ENCODE data around the gene MAPK8.

MAPK8 gene

DNA sequence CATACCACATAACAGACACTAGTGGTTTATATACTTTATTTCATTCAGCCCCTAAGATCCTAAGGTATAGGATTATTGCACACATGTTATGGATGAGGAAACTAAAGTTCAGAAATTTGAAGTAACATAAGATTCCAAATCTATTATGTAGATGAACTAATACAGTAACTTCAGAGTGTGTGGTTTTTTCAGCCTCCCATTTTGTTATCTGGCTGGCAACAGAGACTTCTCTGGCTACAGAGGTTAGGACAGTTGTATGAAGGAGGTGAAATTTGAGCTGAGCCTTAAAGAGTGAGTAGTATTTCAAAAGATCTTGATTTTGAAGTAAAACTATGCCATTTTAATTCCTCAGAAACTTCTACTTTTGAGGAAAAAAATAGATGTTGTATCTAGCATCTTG is 125.4 kb downstream of the MAPK8 start:
- no peak for DNase-seq
- intact Hi-C loops (cut with DNase I), result no loop called here

- intact Hi-C loops (cut with DNase I), result no loop called here
- peak in 1 of 42 donors; percentile 31 for DNase-seq
Observed at GRCh38 chr10:48437546-48437945, 131.1 kb downstream of the MAPK8 start.

DNA sequence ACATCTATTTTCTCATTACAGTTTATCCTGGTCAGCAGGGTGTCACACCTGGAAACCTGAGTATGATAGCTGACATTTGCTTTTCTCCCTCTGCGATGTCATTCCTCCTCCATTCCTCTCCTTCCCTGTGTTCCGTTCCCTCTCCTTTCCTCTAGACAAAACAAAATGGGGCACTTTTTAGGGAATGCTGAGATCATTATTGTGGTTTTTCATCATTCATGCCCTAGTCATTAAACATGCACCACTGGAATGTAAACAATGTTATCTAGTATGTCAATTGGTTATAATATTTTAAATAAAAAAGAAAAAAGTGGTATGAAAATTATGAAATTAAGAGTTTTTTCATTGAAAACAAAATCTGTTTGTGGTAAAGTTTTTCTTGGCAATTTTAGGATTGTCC is 132.6 kb downstream of the MAPK8 start:
- no peak for DNase-seq
- intact Hi-C loops (cut with DNase I), result no loop called here

GRCh38 chr10:48439581-48440041 is 133.1 kb downstream of the MAPK8 start:
- intact Hi-C loops (cut with DNase I), result no loop called here
- no peak for DNase-seq

DNA sequence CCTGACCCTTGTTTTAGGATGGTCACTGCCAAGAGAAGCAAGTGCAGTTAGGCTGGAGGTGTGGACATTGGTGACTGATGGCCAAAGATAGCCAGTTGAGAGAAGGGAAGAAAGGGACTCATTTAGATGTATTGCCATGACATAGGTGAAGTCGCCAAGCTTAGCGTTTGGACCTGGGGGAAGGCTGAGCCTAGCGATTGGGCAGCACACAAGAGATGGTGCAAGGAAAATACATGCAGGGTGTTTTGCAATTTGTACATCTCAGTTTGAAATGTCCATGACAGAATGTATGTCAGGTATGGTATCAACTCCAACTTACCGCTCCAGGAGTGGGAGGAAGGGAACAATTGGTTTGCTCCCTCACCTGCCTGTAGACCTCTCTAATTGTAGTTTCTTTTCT is 134.3 kb downstream of the MAPK8 start:
- intact Hi-C loops (cut with DNase I), result no loop called here
- DNase-seq, result no peak

- DNase-seq, result peak in 5 of 42 donors; percentile 7 to 40 (median 12)
Observed at GRCh38 chr10:48442090-48442808, 135.8 kb downstream of the MAPK8 start.

GRCh38 chr10:48442809-48443177 is 136.3 kb downstream of the MAPK8 start:
- DNase-seq, result peak in 2 of 42 donors; percentile 9 to 11

More at GRCh38 chr10:48442090-48442808, 135.8 kb downstream of the MAPK8 start:
- intact Hi-C loops (cut with DNase I), result no loop called here

DNA sequence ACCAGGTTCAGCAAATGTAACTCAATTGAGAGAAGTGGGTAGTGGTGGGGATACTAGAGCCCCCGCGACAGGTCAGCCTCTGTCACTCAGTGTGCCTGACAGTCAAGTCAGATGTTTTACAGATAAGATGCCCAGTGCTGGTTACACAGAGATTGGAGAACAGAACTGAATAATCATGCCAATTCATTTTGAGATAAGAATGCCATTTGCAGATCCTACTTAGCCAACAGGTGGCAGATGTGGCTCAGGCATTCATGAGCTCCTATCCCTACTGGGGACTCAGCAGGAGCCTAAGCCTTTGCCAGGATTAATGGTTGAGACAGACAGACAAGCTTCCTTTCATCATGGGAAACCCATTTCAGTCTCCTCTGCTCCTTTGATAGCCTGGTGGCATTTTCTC is 137.8 kb downstream of the MAPK8 start:
- DNase-seq, result peak in 3 of 42 donors; percentile 13 to 39 (median 15)

More at GRCh38 chr10:48442809-48443177, 136.3 kb downstream of the MAPK8 start:
- intact Hi-C loops (cut with DNase I), result no loop called here

DNA sequence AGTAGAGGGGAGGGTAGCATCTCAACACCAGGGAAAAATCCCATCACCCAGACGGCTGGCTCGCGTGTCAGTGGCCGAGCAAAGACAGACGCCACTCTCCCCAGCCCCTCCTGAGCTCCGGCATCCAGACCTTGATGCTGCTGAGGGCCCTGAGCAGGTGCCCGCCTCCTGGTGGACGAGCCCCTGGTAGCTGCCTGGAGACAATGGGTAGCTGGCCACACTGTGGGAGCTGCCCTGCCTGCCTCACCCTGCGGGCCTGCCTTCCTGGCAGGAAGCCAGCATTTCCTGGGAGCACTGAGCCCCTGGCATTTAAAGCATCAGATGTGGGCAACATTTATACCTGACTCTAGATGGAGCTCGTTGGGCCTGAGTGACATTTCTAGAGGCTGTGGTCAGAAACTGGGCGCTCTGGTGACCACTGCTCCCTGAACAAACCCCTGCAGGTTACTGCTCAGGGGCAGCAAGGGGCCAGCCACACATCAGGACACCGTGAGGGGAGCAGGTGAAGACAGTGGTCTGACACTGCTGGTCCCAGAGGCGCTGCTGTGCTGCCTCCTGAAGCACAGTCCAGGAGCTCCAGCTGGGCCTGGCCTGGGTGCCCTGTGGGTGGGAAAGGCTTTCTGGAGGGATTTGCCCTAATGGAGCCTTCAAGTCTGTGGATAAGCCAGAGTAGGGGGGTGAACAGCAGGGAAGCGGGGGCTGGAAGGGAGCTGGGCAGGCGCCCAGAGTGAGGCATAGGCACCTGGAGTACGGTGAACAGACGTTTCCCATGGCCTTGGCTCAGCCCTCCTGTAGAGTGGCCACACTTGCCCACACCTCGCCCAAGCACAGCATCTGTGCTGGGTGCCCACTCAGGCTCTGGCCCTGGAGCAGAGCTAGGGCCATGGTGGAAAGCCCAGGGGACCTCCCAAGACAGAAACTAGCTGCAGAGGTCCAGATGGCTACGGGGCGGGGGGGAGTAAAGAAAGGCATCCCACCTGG is 138.7 kb downstream of the MAPK8 start:
- peak in 8 of 42 donors; percentile 11 to 45 (median 22) for DNase-seq
- intact Hi-C loops (cut with DNase I), result no loop called here

More for the DNA sequence above, 137.8 kb downstream of the MAPK8 start:
- intact Hi-C loops (cut with DNase I), result no loop called here

DNA sequence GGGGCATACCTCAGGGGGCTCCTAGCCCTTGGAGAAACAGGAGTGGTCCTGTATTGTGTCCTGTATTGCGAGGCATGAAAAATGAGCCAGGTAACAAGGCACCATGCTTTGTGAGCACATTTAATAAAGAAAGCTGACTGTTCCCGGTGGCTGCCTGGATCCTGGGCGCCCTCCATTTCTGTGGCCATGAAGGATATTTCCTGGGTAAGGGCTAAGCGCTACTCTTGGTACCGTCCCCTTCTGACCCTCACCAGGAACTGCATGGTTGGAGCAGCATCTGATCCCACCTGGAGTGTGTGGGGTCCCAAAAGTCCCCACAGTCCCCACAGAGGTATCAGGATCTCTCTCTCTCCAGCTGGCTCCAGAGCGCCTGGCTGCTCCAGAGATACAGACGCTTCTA is 139.5 kb downstream of the MAPK8 start:
- intact Hi-C loops (cut with DNase I), result no loop called here
- peak in 2 of 42 donors; percentile 14 to 31 for DNase-seq

DNA sequence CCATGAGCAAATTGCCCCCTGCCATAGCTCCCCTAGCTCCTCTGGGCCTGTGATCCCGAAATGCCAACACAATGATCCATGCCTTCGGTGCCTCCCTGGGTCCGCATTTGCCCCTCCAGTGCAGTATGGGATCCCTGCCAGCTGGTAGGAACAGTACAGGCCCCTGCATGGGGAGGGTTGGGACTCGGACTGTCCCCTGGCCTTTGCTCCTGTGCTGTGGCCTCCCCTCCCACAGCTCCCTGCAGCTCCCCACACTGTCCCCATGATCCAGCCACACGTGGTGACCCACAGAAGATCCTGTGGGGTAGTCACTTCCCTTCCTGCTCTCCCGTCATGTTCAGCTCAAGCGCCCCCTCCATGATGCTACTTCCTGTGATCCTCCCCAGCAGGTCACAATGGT is 140.3 kb downstream of the MAPK8 start:
- intact Hi-C loops (cut with DNase I), result no loop called here
- peak in 4 of 42 donors; percentile 8 to 34 (median 10) for DNase-seq

- intact Hi-C loops (cut with DNase I), result no loop called here
Observed at GRCh38 chr10:48447356-48448215, 141.1 kb downstream of the MAPK8 start.

DNA sequence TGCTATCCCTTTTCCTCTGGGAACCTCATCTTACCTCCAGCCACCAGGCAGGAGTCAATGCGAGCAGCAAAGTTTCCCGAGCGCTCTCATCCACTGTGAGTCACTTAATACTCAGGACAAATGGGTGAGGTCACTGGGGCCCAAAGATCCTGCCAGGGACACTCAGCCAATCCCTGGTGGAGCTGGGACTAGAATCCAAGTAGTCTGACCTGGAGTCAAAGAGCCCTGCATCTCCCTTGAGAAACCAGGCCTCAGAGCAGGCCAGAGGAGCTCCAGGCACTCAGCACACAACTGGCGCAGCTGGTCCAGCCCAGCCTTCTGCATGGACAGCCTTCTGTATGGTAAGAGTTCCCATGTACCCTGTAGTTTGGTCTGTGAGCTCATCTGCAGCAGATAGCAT is 142.3 kb downstream of the MAPK8 start:
- peak in 4 of 42 donors; percentile 7 to 25 (median 14) for DNase-seq
- intact Hi-C loops (cut with DNase I), result no loop called here

More at GRCh38 chr10:48447356-48448215, 141.1 kb downstream of the MAPK8 start:
- DNase-seq, result peak in 5 of 42 donors; percentile 7 to 36 (median 10)

DNA sequence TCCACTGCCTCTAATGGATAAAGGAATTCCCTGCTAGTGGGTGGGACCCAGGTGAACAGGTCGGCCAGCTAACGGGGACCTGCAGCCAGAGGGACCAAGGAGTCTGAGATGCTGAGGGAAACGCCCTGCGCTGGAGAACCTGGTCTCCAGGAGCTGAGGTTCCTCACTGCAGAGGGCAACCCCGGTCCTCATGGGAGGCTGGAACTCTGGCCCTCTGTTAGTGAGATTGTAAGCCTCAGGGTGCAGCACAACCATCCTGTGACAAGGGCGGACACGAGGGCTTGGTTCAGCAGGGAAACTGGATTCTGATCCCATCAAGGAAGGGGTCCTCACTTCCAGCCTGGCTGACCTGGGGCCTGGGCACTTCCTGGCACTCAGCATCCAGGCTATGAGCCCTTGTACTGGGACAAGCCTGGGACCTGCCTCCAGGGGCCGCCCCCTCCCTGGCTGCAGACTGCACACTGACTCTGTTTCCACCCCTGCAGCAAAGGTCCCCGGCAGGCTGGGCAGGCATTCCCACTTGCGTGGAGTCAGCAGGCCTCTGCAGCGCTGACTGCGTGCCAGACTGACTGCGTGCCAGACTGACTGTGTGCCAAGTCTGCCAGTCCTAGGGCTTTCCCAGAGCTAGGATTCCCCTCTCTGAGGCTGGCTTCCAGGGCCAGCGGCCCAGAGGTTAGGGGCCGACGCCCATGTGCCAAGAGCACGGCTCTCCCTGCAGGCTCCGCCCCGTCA is 143.2 kb downstream of the MAPK8 start:
- intact Hi-C loops (cut with DNase I), result no loop called here
- DNase-seq, result peak in 35 of 42 donors; percentile 30 to 75 (median 58)

- DNase-seq, result peak in 7 of 42 donors; percentile 10 to 37 (median 14)
Observed at GRCh38 chr10:48450233-48450740, 143.8 kb downstream of the MAPK8 start.

DNA sequence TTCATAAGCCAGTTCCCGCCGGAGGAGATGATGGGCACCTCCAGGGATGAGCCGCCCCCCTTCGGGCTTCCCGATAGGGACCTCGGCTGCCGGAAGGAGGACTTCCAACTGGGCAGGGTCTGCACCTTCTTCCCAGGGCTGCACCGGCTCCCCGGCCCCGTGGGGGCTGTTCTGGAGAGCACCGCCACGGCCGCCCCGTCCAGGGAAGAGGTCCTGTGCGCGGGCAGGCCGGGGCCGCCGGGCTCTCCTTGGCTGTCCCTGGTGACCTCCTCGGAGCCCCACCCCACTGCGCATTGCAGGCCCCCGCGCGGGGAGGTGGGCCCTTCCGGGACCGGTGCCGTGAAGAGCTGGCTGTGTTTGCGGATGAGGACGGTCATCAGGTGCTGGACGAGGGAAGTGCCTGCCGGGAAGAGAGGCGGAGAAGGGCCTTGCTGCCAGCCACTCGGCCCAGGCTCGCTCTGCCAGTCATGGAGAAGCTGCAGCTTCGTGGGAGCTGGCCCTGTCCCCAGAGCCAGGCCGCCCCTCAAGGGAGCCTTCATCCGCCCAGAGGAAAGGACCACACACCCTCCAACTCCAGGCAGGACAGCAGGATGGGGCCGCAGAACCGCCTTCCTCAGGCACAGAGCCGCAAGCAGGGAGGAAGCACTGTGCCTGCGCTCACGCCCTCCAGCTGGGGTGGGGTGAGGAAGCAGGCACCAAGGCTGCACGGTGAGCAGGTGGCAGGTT is 144.4 kb downstream of the MAPK8 start:
- DNase-seq, result peak in 7 of 42 donors; percentile 7 to 33 (median 19)
- intact Hi-C loops (cut with DNase I), result no loop called here

More at GRCh38 chr10:48450233-48450740, 143.8 kb downstream of the MAPK8 start:
- intact Hi-C loops (cut with DNase I), result no loop called here

All from head of caudate nucleus (tissue), 42 donors.